HEK293 (cell line): ENCODE measurements around the gene CACNB2.

ENCODE experiments used
- CTCF ChIA-PET: fragments of 350-600 bp; formaldehyde crosslinking; extraction: SDS; loops from one replicate; lab custom pipeline; 2021; ENCODE audit warnings: antibody characterized with exemption; lab: Yijun Ruan, JAX
- POLR2A ChIA-PET: fragments of 300-600 bp; formaldehyde crosslinking; extraction: SDS; loops from one replicate; lab custom pipeline; 2020; ENCODE audit warnings: antibody characterized with exemption, inconsistent platforms; lab: Yijun Ruan, JAX
- H3K27ac ChIP-seq: fragments of 200-500 bp; sonication (Bioruptor generic); 2 replicates; pipeline ENCODE4 v1.5.1; 2014; ENCODE audit warnings: low read depth, low read length, control low read depth, inconsistent platforms; ENCODE audit errors: extremely low read depth
- H3K36me3 ChIP-seq, 2 experiments: fragments of 200-500 bp in 1 of 2; sonication (Bioruptor generic) in 1 of 2; 1 replicate in 1 of 2; 2 replicates in 1 of 2; pipeline ENCODE4 v1.5.1; 2014 to 2017; ENCODE audit warnings: inconsistent platforms in 2 of 2, low read length in 2 of 2; ENCODE audit not compliant: control insufficient read depth in 2 of 2, insufficient read depth in 1 of 2
- H3K4me1 ChIP-seq: fragments of 200-500 bp; sonication (Bioruptor generic); 2 replicates; pipeline ENCODE4 v1.5.1; 2014; ENCODE audit warnings: mild to moderate bottlenecking, low read length, inconsistent platforms; ENCODE audit not compliant: control insufficient read depth, insufficient read depth
- H3K4me3 ChIP-seq: 2 replicates; pipeline ENCODE4 v1.5.1; 2011; ENCODE audit warnings: low read depth, mild to moderate bottlenecking, control low read depth, low read length, moderate library complexity
- H3K9me3 ChIP-seq: fragments of 200-500 bp; sonication (Bioruptor generic); 2 replicates; pipeline ENCODE4 v1.5.1; 2014; ENCODE audit warnings: low read depth, low read length, inconsistent platforms; ENCODE audit not compliant: control insufficient read depth, insufficient read depth
- ATF2 ChIP-seq: fragments of 450-650 bp; formaldehyde crosslinking; IDR thresholded peaks from 2 replicates; pipeline ENCODE4 v1.5.1; 2016; ENCODE audit warnings: missing biosample characterization, missing genetic modification characterization, low read depth
- FEZF1 ChIP-seq: fragments of 450-650 bp; formaldehyde crosslinking; IDR thresholded peaks from 2 replicates; pipeline ENCODE4 v1.5.1; 2016; ENCODE audit warnings: missing biosample characterization, missing genetic modification characterization
- GFI1B ChIP-seq: fragments of 450-650 bp; formaldehyde crosslinking; IDR thresholded peaks from 2 replicates; pipeline ENCODE4 v1.5.1; 2016; ENCODE audit warnings: missing biosample characterization, missing genetic modification characterization
- IKZF3 ChIP-seq: fragments of 450-650 bp; IDR thresholded peaks from 2 replicates; pipeline ENCODE4 v1.5.0; 2018; ENCODE audit warnings: missing biosample characterization, mild to moderate bottlenecking, missing genetic modification characterization, moderate library complexity
- INSM2 ChIP-seq: fragments of 450-650 bp; formaldehyde crosslinking; IDR thresholded peaks from 2 replicates; pipeline ENCODE4 v1.5.1; 2016; ENCODE audit warnings: missing biosample characterization, missing genetic modification characterization
- OVOL3 ChIP-seq: fragments of 450-650 bp; formaldehyde crosslinking; IDR thresholded peaks from 2 replicates; pipeline ENCODE4 v1.5.1; 2016; ENCODE audit warnings: missing biosample characterization, missing genetic modification characterization
- PRDM1 ChIP-seq: fragments of 450-650 bp; formaldehyde crosslinking; IDR thresholded peaks from 2 replicates; pipeline ENCODE4; 2016; ENCODE audit warnings: missing biosample characterization, missing genetic modification characterization
- REPIN1 ChIP-seq: fragments of 450-650 bp; formaldehyde crosslinking; IDR thresholded peaks from 2 replicates; pipeline ENCODE4 v1.5.1; 2017; ENCODE audit warnings: missing biosample characterization, missing genetic modification characterization, low read depth
- YY2 ChIP-seq: fragments of 450-650 bp; formaldehyde crosslinking; IDR thresholded peaks from 2 replicates; pipeline ENCODE4 v1.5.1; 2016; ENCODE audit warnings: missing biosample characterization, missing genetic modification characterization
- ZNF132 ChIP-seq: fragments of 450-650 bp; formaldehyde crosslinking; IDR thresholded peaks from 2 replicates; pipeline ENCODE4 v1.5.1; 2017; ENCODE audit warnings: missing biosample characterization, missing genetic modification characterization, borderline replicate concordance
- ZNF133 ChIP-seq: fragments of 450-650 bp; formaldehyde crosslinking; IDR thresholded peaks from 2 replicates; pipeline ENCODE4 v1.5.1; 2016; ENCODE audit warnings: missing biosample characterization, missing genetic modification characterization
- ZNF138 ChIP-seq: fragments of 450-650 bp; formaldehyde crosslinking; IDR thresholded peaks from 2 replicates; pipeline ENCODE4 v1.5.1; 2016; ENCODE audit warnings: missing biosample characterization, missing genetic modification characterization, borderline replicate concordance
- ZNF2 ChIP-seq: fragments of 450-650 bp; formaldehyde crosslinking; IDR thresholded peaks from 2 replicates; pipeline ENCODE4 v1.5.1; 2016; ENCODE audit warnings: missing biosample characterization, missing genetic modification characterization
- ZNF223 ChIP-seq: fragments of 450-650 bp; formaldehyde crosslinking; IDR thresholded peaks from 2 replicates; pipeline ENCODE4 v1.5.1; 2016; ENCODE audit warnings: missing biosample characterization, missing genetic modification characterization
- ZNF23 ChIP-seq: fragments of 450-650 bp; formaldehyde crosslinking; IDR thresholded peaks from 2 replicates; pipeline ENCODE4 v1.5.1; 2016; ENCODE audit warnings: missing biosample characterization, missing genetic modification characterization, borderline replicate concordance
- ZNF266 ChIP-seq: fragments of 450-650 bp; formaldehyde crosslinking; IDR thresholded peaks from 2 replicates; pipeline ENCODE4 v1.5.1; 2016; ENCODE audit warnings: missing biosample characterization, missing genetic modification characterization, low read depth
- ZNF280C ChIP-seq: fragments of 450-650 bp; formaldehyde crosslinking; IDR thresholded peaks from 2 replicates; pipeline ENCODE4 v1.5.1; 2016; ENCODE audit warnings: missing biosample characterization, missing genetic modification characterization
- ZNF324 ChIP-seq: fragments of 450-650 bp; formaldehyde crosslinking; IDR thresholded peaks from 2 replicates; pipeline ENCODE4 v1.5.1; 2016; ENCODE audit warnings: missing biosample characterization, missing genetic modification characterization
- ZNF335 ChIP-seq: fragments of 450-650 bp; formaldehyde crosslinking; conservative IDR thresholded peaks from 2 replicates; pipeline ENCODE4 v1.5.1; 2016; ENCODE audit warnings: missing biosample characterization, missing genetic modification characterization
- ZNF350 ChIP-seq: fragments of 450-650 bp; formaldehyde crosslinking; IDR thresholded peaks from 2 replicates; pipeline ENCODE4 v1.5.0; 2017; ENCODE audit warnings: missing biosample characterization, mild to moderate bottlenecking, missing genetic modification characterization
- ZNF354C ChIP-seq: fragments of 450-650 bp; formaldehyde crosslinking; IDR thresholded peaks from 2 replicates; pipeline ENCODE4 v1.5.1; 2016; ENCODE audit warnings: missing biosample characterization, missing genetic modification characterization, low read depth, borderline replicate concordance
- ZNF391 ChIP-seq: fragments of 450-650 bp; formaldehyde crosslinking; IDR thresholded peaks from 2 replicates; pipeline ENCODE4 v1.5.1; 2016; ENCODE audit warnings: low read depth, missing biosample characterization, missing genetic modification characterization, borderline replicate concordance
- ZNF558 ChIP-seq: fragments of 450-650 bp; formaldehyde crosslinking; IDR thresholded peaks from 2 replicates; pipeline ENCODE4 v1.5.1; 2016; ENCODE audit warnings: missing biosample characterization, missing genetic modification characterization
- ZNF701 ChIP-seq: fragments of 450-650 bp; formaldehyde crosslinking; IDR thresholded peaks from 2 replicates; pipeline ENCODE4 v1.5.1; 2016; ENCODE audit warnings: missing biosample characterization, missing genetic modification characterization
- ZNF791 ChIP-seq: fragments of 450-650 bp; formaldehyde crosslinking; IDR thresholded peaks from 2 replicates; pipeline ENCODE4 v1.5.1; 2016; ENCODE audit warnings: missing biosample characterization, missing genetic modification characterization
- ZNF792 ChIP-seq: fragments of 450-650 bp; formaldehyde crosslinking; IDR thresholded peaks from 2 replicates; pipeline ENCODE4 v1.5.1; 2016; ENCODE audit warnings: missing biosample characterization, missing genetic modification characterization
- TF ChIP-seq, protein P1 (sequence below): fragments of 450-650 bp; formaldehyde crosslinking; optimal IDR thresholded peaks from 2 replicates; pipeline ENCODE3; 2016; ENCODE audit warnings: missing biosample characterization, mild to moderate bottlenecking, missing genetic modification characterization
- TF ChIP-seq, protein P2 (sequence below): fragments of 450-650 bp; formaldehyde crosslinking; IDR thresholded peaks from 2 replicates; pipeline ENCODE4 v1.5.1; 2016; ENCODE audit warnings: missing biosample characterization, missing genetic modification characterization

The CACNB2 gene

GRCh38 chr10:18351421-18351820 is 211.2 kb downstream of the CACNB2 start:
- ChIA-PET POLR2A (no interaction called here), CTCF (no interaction called here)
- Histone ChIP-seq H3K36me3 (no peaks in the 10 kb centered on the region), H3K27ac (no peak overlapping the region), H3K9me3 (no peaks in the 10 kb centered on the region), H3K4me3 (no peak overlapping the region), H3K4me1 (no peaks in the 10 kb centered on the region)
- TF ChIP-seq ZNF266 (tag by site-specific recombination) (no peak), ZNF2 (no peak), ZNF132 (tag by site-specific recombination) (no peak), ZNF791 (tag by site-specific recombination) (no peak), ZNF350 (tag by site-specific recombination) (no peak), PRDM1 (no peak), ZNF223 (no peak), ZNF792 (tag by site-specific recombination) (no peak), INSM2 (tag by site-specific recombination) (no peak), FEZF1 (tag by site-specific recombination) (no peak), ZNF280C (tag by site-specific recombination) (no peak), OVOL3 (no peak)
- TF ChIP-seq, protein P1, sequence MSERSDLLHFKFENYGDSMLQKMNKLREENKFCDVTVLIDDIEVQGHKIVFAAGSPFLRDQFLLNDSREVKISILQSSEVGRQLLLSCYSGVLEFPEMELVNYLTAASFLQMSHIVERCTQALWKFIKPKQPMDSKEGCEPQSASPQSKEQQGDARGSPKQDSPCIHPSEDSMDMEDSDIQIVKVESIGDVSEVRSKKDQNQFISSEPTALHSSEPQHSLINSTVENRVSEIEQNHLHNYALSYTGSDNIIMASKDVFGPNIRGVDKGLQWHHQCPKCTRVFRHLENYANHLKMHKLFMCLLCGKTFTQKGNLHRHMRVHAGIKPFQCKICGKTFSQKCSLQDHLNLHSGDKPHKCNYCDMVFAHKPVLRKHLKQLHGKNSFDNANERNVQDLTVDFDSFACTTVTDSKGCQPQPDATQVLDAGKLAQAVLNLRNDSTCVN (tag by site-specific recombination): no peak
- TF ChIP-seq, protein P2, sequence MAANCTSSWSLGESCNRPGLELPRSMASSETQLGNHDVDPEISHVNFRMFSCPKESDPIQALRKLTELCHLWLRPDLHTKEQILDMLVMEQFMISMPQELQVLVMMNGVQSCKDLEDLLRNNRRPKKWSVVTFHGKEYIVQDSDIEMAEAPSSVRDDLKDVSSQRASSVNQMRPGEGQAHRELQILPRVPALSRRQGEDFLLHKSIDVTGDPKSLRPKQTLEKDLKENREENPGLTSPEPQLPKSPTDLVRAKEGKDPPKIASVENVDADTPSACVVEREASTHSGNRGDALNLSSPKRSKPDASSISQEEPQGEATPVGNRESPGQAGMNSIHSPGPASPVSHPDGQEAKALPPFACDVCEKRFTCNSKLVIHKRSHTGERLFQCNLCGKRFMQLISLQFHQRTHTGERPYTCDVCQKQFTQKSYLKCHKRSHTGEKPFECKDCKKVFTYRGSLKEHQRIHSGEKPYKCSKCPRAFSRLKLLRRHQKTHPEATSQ (tag by site-specific recombination): no peak

DNA sequence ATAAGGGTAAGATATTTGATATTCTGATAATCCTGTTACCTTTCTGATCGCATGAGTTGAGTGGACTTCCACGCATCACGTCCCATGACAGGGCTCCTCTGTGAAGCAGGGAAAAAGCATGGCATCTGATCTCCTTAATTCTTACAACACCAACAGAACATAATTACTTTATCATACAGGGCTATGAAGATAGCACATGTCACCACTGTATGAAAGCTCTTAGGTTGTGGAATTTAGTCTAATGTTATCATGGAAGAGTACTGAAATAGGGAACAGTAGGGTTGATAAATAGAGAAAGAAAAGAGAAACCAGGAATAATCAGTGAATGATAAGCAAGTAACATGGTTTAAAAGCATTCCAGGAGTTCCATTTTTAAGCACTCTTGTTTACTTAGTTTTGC is 212.0 kb downstream of the CACNB2 start:
- ChIA-PET CTCF (no interaction called here), POLR2A (no interaction called here)
- Histone ChIP-seq H3K27ac (no peak overlapping the region), H3K4me3 (no peak overlapping the region), H3K36me3 (no peaks in the 10 kb centered on the region), H3K9me3 (no peaks in the 10 kb centered on the region), H3K4me1 (no peaks in the 10 kb centered on the region)
- TF ChIP-seq ZNF23 (tag by site-specific recombination) (no peak), ZNF354C (tag by site-specific recombination) (no peak), ZNF138 (tag by site-specific recombination) (no peak), ZNF558 (tag by site-specific recombination) (no peak), ZNF266 (tag by site-specific recombination) (no peak), ZNF335 (tag by site-specific recombination) (no peak), ZNF391 (tag by site-specific recombination) (no peak), ZNF133 (no peak), YY2 (tag by site-specific recombination) (no peak), ATF2 (tag by site-specific recombination) (no peak), ZNF324 (tag by site-specific recombination) (no peak), GFI1B (no peak), ZNF701 (tag by site-specific recombination) (no peak), IKZF3 (tag by site-specific recombination) (no peak), REPIN1 (tag by site-specific recombination) (no peak)
- TF ChIP-seq, protein P2 (tag by site-specific recombination): no peak
